ENCODE results near the gene SPOP.
A peak's percentile ranks its signal among the peaks of the same experiment; 100 is the strongest.

The SPOP gene

DNA sequence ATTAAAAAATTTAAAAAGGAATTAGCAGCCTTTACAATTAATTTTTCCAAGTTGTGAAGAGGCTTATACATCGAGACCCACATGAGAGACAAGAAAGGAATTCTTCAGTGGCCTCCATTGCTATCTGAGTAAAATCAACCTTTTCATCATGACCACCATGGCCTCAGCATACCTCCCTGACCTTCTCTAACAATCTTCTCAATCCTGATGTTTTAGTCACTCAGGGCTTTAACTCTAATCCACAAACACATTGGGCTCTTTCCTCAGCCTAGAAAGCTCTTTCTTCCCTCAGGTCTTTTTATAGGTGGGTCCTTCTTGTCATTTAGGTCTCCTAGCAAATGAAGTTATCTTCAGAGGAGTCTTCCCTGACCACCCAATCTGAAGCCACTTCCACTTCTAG lies 46.4 kb downstream of the SPOP start:
- TF ChIP-seq, protein P1, sequence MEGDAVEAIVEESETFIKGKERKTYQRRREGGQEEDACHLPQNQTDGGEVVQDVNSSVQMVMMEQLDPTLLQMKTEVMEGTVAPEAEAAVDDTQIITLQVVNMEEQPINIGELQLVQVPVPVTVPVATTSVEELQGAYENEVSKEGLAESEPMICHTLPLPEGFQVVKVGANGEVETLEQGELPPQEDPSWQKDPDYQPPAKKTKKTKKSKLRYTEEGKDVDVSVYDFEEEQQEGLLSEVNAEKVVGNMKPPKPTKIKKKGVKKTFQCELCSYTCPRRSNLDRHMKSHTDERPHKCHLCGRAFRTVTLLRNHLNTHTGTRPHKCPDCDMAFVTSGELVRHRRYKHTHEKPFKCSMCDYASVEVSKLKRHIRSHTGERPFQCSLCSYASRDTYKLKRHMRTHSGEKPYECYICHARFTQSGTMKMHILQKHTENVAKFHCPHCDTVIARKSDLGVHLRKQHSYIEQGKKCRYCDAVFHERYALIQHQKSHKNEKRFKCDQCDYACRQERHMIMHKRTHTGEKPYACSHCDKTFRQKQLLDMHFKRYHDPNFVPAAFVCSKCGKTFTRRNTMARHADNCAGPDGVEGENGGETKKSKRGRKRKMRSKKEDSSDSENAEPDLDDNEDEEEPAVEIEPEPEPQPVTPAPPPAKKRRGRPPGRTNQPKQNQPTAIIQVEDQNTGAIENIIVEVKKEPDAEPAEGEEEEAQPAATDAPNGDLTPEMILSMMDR (conservative IDR thresholded peaks at IDR 0.05; ENCODE audit: low read length) = no peak
- no peak overlapping the region for H3K4me3 ChIP-seq (ENCODE audit: low read length)
- peak; percentile 20 for DNase-seq (ENCODE audit: low read depth)

DNA sequence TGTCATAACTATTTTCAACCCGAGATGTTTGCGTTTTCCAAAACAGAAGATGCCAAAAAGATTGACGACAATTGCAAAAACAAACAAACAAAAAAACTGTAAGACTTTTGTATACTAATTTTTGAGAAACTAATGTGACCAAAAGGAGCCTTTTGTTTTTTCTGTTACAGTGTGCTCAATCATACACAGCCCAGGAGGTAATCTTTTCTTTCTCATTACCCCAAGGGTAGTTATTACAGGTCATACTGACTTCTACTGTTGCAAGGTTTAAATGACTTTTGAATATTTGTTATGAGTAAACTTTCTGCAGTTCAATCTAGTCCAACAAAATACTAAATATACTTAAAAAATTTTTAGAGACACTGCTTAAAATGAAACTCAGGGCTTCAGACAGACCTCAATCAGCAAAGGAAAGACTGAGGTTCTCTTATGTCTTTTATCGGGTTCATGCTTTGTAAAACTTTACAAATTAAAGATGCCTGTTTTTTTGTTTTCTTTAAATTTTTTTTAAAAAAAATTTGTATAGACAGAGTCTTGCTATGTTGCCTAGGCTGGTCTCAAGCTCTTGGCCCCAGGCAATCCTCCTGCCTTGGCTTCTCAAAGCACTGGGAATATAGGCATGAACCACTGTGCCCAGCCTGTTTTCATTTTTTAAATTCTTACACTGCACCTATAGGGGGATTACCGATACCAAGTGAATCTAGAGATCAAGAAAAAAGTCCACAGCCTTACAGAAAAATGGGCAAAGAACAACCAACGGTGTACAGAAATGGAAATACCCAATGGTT lies 47.6 kb downstream of the SPOP start:
- TF ChIP-seq, protein P1 (conservative IDR thresholded peaks at IDR 0.05; ENCODE audit: low read length) = no peak
- H3K4me3 ChIP-seq (ENCODE audit: low read length) = no peak overlapping the region
- DNase-seq (ENCODE audit: low read depth) = no peak

DNA sequence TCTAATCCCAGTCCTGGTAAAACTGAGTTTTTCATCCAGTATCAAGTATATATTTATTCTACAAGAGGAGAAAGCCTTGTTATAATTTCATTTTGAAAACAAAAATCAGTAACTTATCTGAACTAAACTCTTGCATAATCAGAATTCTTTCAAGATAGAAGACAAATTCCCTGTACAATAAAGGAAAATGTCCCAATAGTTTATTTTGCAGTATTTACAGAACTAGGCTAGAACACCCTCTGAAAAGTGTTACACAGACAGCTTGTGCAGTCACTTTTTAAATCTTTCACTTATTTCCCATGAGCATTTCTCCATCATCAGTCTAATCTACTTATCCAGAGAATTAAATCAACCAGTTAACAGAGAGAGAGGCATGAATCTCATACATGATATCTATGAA lies 48.5 kb downstream of the SPOP start:
- no peak for DNase-seq (ENCODE audit: low read depth)
- H3K4me3 ChIP-seq (ENCODE audit: low read length) = no peak overlapping the region
- TF ChIP-seq, protein P1 (conservative IDR thresholded peaks at IDR 0.05; ENCODE audit: low read length) = no peak

DNA sequence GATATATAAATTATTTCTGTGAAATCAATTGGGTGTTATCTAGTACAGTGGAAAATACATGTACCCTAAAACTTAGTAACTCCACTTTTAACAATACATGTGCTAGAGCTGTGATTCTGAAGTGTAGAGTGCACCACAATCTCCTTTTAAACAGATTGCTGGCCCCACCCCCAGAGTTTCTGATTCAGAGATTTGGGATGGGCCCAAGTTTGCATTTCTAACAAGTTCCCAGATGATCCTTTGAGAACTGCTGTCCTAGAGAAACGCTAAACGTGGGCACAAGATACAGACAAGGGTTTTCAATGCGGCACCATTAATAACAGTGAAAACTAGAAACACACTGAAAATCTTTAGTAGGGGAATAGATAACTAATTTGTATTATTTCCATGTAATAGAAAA lies 53.0 kb downstream of the SPOP start:
- no peak overlapping the region for H3K4me3 ChIP-seq (ENCODE audit: low read length)
- TF ChIP-seq, protein P1 (conservative IDR thresholded peaks at IDR 0.05; ENCODE audit: low read length) = no peak
- DNase-seq (ENCODE audit: low read depth) = peak; percentile 59

DNA sequence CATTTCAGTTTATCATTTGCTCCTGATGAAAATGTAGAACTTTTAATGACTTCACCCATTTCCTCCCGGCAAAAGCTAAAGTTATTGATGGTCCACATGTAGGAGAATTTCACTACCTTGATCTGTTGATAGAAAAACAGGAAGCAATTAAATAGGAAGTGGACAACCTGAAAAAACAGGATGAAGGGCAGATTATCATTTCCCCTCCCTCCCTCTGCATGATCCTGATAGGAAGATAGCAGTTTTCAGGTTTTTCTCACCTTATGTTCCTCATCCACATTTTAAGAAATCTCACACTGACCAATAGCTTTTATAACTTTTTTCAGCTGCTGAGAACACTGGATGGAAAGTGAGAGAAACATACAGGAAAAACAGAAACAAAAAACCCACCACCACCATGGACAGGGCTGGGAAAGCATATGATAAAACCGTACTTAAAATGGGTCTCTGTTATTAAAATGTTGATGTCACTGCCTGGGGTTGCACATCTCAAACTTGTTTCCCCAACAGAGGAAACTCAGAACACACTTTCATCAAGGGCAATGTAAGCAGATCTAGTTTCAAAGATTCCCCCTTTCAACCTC lies 55.9 kb downstream of the SPOP start:
- no peak overlapping the region for H3K4me3 ChIP-seq (ENCODE audit: low read length)
- DNase-seq (ENCODE audit: low read depth) = no peak
- TF ChIP-seq, protein P1 (conservative IDR thresholded peaks at IDR 0.05; ENCODE audit: low read length) = no peak

DNA sequence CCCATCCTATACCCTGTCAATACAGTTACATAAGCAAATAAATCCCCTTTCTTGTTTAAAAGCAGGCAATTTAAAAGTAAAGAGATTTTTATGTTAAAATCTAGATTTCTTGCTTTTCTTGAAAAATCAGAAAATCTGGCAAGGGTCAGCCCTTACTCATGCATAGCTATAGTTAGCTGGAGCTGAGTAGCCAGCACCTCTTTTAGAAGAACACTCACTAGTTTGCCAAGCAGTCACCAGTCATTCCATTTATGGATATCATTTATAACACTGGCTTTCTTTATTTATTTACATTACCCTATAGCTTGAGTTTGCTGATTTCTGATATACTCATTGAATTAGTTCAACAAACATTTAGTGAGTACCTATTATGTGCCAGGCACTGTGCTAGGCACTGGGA lies 56.5 kb downstream of the SPOP start:
- TF ChIP-seq, protein P1 (conservative IDR thresholded peaks at IDR 0.05; ENCODE audit: low read length) = no peak
- DNase-seq (ENCODE audit: low read depth) = no peak
- no peak overlapping the region for H3K4me3 ChIP-seq (ENCODE audit: low read length)

DNA sequence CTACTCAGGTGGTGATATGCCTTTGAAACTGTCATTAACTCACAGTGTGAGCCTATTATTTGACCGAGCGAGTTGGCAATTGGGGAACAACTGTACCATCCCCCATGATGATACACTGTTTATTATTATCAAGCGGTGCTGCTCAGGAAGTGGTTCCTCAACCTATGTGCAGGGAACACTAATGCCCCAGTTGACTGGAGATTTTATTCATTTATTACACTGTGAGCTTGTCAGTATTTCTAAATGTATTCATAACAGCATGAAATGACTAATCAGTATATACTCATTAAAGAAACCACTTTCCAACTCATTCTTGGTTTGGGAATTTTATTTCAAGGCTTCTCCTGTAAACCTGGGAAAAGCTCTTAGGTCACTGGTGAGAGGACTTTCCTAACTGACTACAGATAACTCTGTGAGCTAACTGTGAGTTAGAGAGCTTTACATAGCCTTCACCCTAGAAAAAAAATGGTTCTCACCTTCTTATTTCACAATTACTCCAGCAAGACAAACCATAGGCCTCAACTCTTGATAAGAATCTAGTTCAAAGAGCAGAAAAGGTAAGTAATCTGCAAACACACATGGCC lies 59.8 kb downstream of the SPOP start:
- no peak overlapping the region for H3K4me3 ChIP-seq (ENCODE audit: low read length)
- DNase-seq (ENCODE audit: low read depth) = no peak
- TF ChIP-seq, protein P1 (conservative IDR thresholded peaks at IDR 0.05; ENCODE audit: low read length) = no peak

Measured in AG10803 (cell line).